Upper lobe of right lung (tissue), 1 donor: ENCODE measurements around the gene MTHFS. TPM values are rescaled to one million over a fixed set of nuclear protein-coding genes. Genes with fewer than 3 reads are reported as not detected.

Source experiments
- ATAC-seq: fragments of 200-7000 bp; cut with Tn5 transposase; one replicate; pipeline ENCODE4 v1.9.1; 2020; ENCODE audit warnings: mild to moderate bottlenecking, moderate library complexity
- DNase-seq: peaks from one replicate; pipeline ENCODE4 v3.0.0-alpha.2; 2020
- H3K27ac ChIP-seq: fragments of 200-600 bp; one replicate; pipeline ENCODE4 v1.8.0; 2022
- H3K27me3 ChIP-seq: fragments of 200-600 bp; one replicate; pipeline ENCODE4 v1.8.0; 2022; ENCODE audit warnings: mild to moderate bottlenecking
- H3K36me3 ChIP-seq: fragments of 200-600 bp; one replicate; pipeline ENCODE4 v1.8.0; 2022
- H3K4me1 ChIP-seq: fragments of 200-600 bp; one replicate; pipeline ENCODE4 v1.8.0; 2022
- H3K4me3 ChIP-seq: fragments of 200-600 bp; one replicate; pipeline ENCODE4 v1.8.0; 2022; ENCODE audit warnings: mild to moderate bottlenecking
- H3K9me3 ChIP-seq: fragments of 200-600 bp; one replicate; pipeline ENCODE4 v1.8.0; 2022
- CTCF ChIP-seq: fragments of 200-600 bp; IDR thresholded peaks from one replicate; pipeline ENCODE4 v1.8.0; 2022; ENCODE audit warnings: antibody characterized with exemption
- intact Hi-C: fragments of 100-400 bp; cut with DNase I; formaldehyde crosslinking; loops from one replicate; pipeline ENCODE4 v1.11.0; 2022
- total RNA-seq: library from RNA; stranded (reverse); fragmentation: NEBNext Ultra II Directional; extraction: Animal tissue kit (Norgen Biotek cat#: 25700); gene quantifications from one replicate; pipeline ENCODE4 v1.2.1, GENCODE V29; 2021
- donor health status: DM: no; HTN: yes; CAD: no; lungs with severe emphysema.

MTHFS gene
- total RNA-seq, 1 donor from 2014 or later: 40.4 TPM

- DNase-seq (no peak), ATAC-seq (peak; percentile 73)
- Histone ChIP-seq H3K27me3 (no peaks in the 10 kb centered on the region), H3K36me3 (peaks cover 7% of the 10 kb centered on the region), H3K27ac (no peak overlapping the region), H3K4me3 (no peak overlapping the region), H3K9me3 (no peaks in the 10 kb centered on the region), H3K4me1 (no peaks in the 10 kb centered on the region)
- peak; percentile 49 for TF ChIP-seq CTCF
- intact Hi-C loops: loop anchor here (10.0 kb wide), 1 partner anchor 465 kb away; no protein-coding TSS in a partner anchor
Observed at GRCh38 chr15:79849789-79850188, 47.0 kb downstream of the MTHFS start.

GRCh38 chr15:79846539-79846938, 50.3 kb downstream of the MTHFS start:
- no peak for TF ChIP-seq CTCF
- H3K4me1 ChIP-seq: no peaks in the 10 kb centered on the region
- peaks cover 26% of the 10 kb centered on the region for H3K36me3 ChIP-seq
- ATAC-seq (no peak), DNase-seq (no peak)
- no peaks in the 10 kb centered on the region for H3K9me3 ChIP-seq
- H3K27ac ChIP-seq: no peak overlapping the region
- no peaks in the 10 kb centered on the region for H3K27me3 ChIP-seq
- H3K4me3 ChIP-seq: no peak overlapping the region
- intact Hi-C loops: no loop called here

- H3K9me3 ChIP-seq: no peaks in the 10 kb centered on the region
- H3K27me3 ChIP-seq: no peaks in the 10 kb centered on the region
- TF ChIP-seq CTCF: no peak
- no peak overlapping the region for H3K27ac ChIP-seq
- H3K4me3 ChIP-seq: no peak overlapping the region
- intact Hi-C loops: no loop called here
- no peak for ATAC-seq
- DNase-seq: no peak
- H3K4me1 ChIP-seq: no peaks in the 10 kb centered on the region
- H3K36me3 ChIP-seq: peaks cover 32% of the 10 kb centered on the region
Observed at GRCh38 chr15:79844221-79844620, 52.6 kb downstream of the MTHFS start.

- intact Hi-C loops: no loop called here
- no peak overlapping the region for H3K4me3 ChIP-seq
- H3K27me3 ChIP-seq: no peaks in the 10 kb centered on the region
- H3K9me3 ChIP-seq: no peaks in the 10 kb centered on the region
- peaks cover 22% of the 10 kb centered on the region for H3K36me3 ChIP-seq
- no peak for ATAC-seq
- no peak for TF ChIP-seq CTCF
- H3K27ac ChIP-seq: no peak overlapping the region
- DNase-seq: no peak
- H3K4me1 ChIP-seq: no peaks in the 10 kb centered on the region
Observed at GRCh38 chr15:79837846-79838245, 59.0 kb downstream of the MTHFS start.

- DNase-seq (peak; percentile 79), ATAC-seq (peak; percentile 93)
- Histone ChIP-seq H3K27ac (no peak overlapping the region), H3K4me3 (no peak overlapping the region), H3K27me3 (no peaks in the 10 kb centered on the region), H3K4me1 (no peaks in the 10 kb centered on the region), H3K36me3 (peaks cover 13% of the 10 kb centered on the region), H3K9me3 (no peaks in the 10 kb centered on the region)
- TF ChIP-seq CTCF: no peak
- intact Hi-C loops: no loop called here
Observed at GRCh38 chr15:79834495-79834894, 62.3 kb downstream of the MTHFS start.
